GM12872 (cell line): ENCODE results near the gene AGER.

Experiments
- CTCF ChIP-seq: IDR thresholded peaks from 3 replicates; pipeline ENCODE4 v1.5.1; 2011; ENCODE audit warnings: low read depth, mild to moderate bottlenecking, low read length, moderate library complexity; ENCODE audit not compliant: insufficient read depth

AGER gene

GRCh38 chr6:32191696-32192607 is 7.9 kb upstream of the AGER start:
- no peak for TF ChIP-seq CTCF

- TF ChIP-seq CTCF: no peak
These were observed 7.0 kb upstream of the AGER start for GRCh38 chr6:32190911-32191677.

- no peak for TF ChIP-seq CTCF
These were observed 6.2 kb upstream of the AGER start, which contains the start of gene PBX2 for GRCh38 chr6:32190054-32190851. TSS of gene PBX2 (minus strand) at chr6:32190202. CDS start at chr6:32189915, 287 bp downstream.

GRCh38 chr6:32189742-32190053 is 5.6 kb upstream of the AGER start:
- no peak for TF ChIP-seq CTCF

GRCh38 chr6:32189069-32189741 is 5.2 kb upstream of the AGER start:
- TF ChIP-seq CTCF: no peak

GRCh38 chr6:32188381-32189068 is 4.5 kb upstream of the AGER start:
- no peak for TF ChIP-seq CTCF
